Heart left ventricle (tissue), 13 donors: Measurements from ENCODE around the gene CD68.

Experiments used
- CTCF ChIP-seq, 12 donors: fragments of 200-600 bp; sonication (generic) in 4 of 12; IDR thresholded peaks; one replicate each; pipeline versions ENCODE4 v1.5.0 to v1.8.0; 2018 to 2022; ENCODE audit warnings: antibody characterized with exemption in 12 of 12, mild to moderate bottlenecking in 5 of 12
- POLR2A ChIP-seq, 2 donors: fragments of 450-650 bp; IDR thresholded peaks; one replicate each; pipeline ENCODE4 v1.6.1; 2017; ENCODE audit warnings: antibody characterized with exemption in 2 of 2, mild to moderate bottlenecking in 2 of 2, moderate library complexity in 2 of 2
- donor health status: ischemic (EF 13 %, LVEDD 7.1; RV severe dilation, severe dysfunction).
- donor health status: DM: no; HTN: yes; CAD: no.
- donor health status: DM: no; HTN: no; CAD: no.
- donor health status: ischemic (EF 25% LVEDD 6.9; RV normal size, moderate dysfunction).
- donor health status: ischemic (EF 25% LVEDD 5.7; RV mildly dilated, moderate dysfunction).
- donor health status: ischemic (EF 35%, LVEDD 5.7; RV mildly dilated, moderate dysfunction).
- donor health status: nonischemic (EF 11% LVEDD 7.7; RV severe dilation, severe dysfunction).
- donor health status: DM: yes; HTN: yes; CAD: no.
- donor health status: PGD.
- donor health status: ischemic (EF 29% LVEDD 5.4; RV normal size, mild dysfunction).
- donor health status: nonischemic (EF 23%, LVEDD 6.1; RV moderate dilation, normal function).

- TF ChIP-seq CTCF (IDR thresholded peaks at IDR 0.05) (no peak), POLR2A (IDR thresholded peaks at IDR 0.05) (no peak)
These were observed 13.1 kb downstream of the CD68 start for GRCh38 chr17:7592422-7593021.
